Neural cell (in vitro differentiated cells): ENCODE measurements around the gene NRP1. TPM values are rescaled to one million over a fixed set of nuclear protein-coding genes. Genes with fewer than 3 reads are reported as not detected.

Experiments
- H2AFZ ChIP-seq: fragments of 200-600, 300-800 bp; sonication (generic), shearing (Covaris generic); 2 replicates; pipeline ENCODE4 v1.6.0; 2014; ENCODE audit warnings: low read depth, mild to moderate bottlenecking, antibody characterized with exemption, low read length, moderate library complexity
- H3F3A ChIP-seq: fragments of 200-600 bp; shearing (Covaris generic); 2 replicates; pipeline ENCODE4 v1.6.1; 2016; ENCODE audit warnings: mild to moderate bottlenecking, moderate library complexity, mixed read lengths, antibody characterized with exemption, low read length; ENCODE audit not compliant: insufficient read depth, poor library complexity, severe bottlenecking
- H3K27ac ChIP-seq: fragments of 200-600, 300-800 bp; sonication (generic), shearing (Covaris generic); 2 replicates; pipeline ENCODE4 v1.5.1; 2014; ENCODE audit warnings: mild to moderate bottlenecking, low read length, moderate library complexity
- H3K27me3 ChIP-seq: fragments of 300-800, 200-600 bp; sonication (generic), shearing (Covaris generic); 2 replicates; pipeline ENCODE4 v1.6.0; 2014; ENCODE audit warnings: mild to moderate bottlenecking, low read depth, low read length, moderate library complexity; ENCODE audit not compliant: insufficient read depth
- H3K36me3 ChIP-seq: fragments of 300-800, 200-600 bp; sonication (generic), shearing (Covaris generic); 2 replicates; pipeline ENCODE4 v1.5.1; 2014; ENCODE audit warnings: mild to moderate bottlenecking, antibody characterized with exemption, low read length, moderate library complexity; ENCODE audit not compliant: insufficient read depth
- H3K4me2 ChIP-seq: fragments of 300-800, 200-600 bp; sonication (generic), shearing (Covaris generic); 2 replicates; pipeline ENCODE4 v1.6.0; 2014; ENCODE audit warnings: mild to moderate bottlenecking, low read length
- H3K4me3 ChIP-seq: fragments of 300-800, 200-600 bp; sonication (generic), shearing (Covaris generic); 2 replicates; pipeline ENCODE4 v1.5.1; 2014; ENCODE audit warnings: mild to moderate bottlenecking, low read length, moderate library complexity
- H3K79me2 ChIP-seq: fragments of 200-600 bp; shearing (Covaris generic); replicated peaks from 2 replicates; pipeline ENCODE4 v1.6.0; 2014; ENCODE audit warnings: mild to moderate bottlenecking, low read length, moderate library complexity; ENCODE audit not compliant: insufficient read depth
- H3K9ac ChIP-seq: fragments of 300-800, 200-600 bp; sonication (generic), shearing (Covaris generic); 2 replicates; pipeline ENCODE4 v1.6.1; 2016; ENCODE audit warnings: mild to moderate bottlenecking, low read length, mixed read lengths
- H3K9me2 ChIP-seq: fragments of 200-600 bp; shearing (Covaris generic); 2 replicates; pipeline ENCODE4 v1.6.1; 2016; ENCODE audit warnings: mild to moderate bottlenecking, low read length, mixed read lengths; ENCODE audit not compliant: insufficient read depth
- H3K9me3 ChIP-seq: fragments of 200-600, 300-800 bp; sonication (generic), shearing (Covaris generic); 2 replicates; pipeline ENCODE4 v1.6.1; 2016; ENCODE audit warnings: mild to moderate bottlenecking, mixed run types, low read length, moderate library complexity, mixed read lengths
- H4K20me1 ChIP-seq: fragments of 200-600 bp; shearing (Covaris generic); 2 replicates; pipeline ENCODE4 v1.6.1; 2016; ENCODE audit warnings: mild to moderate bottlenecking, mixed run types; ENCODE audit not compliant: insufficient read depth
- EP300 ChIP-seq: fragments of 450-650 bp; conservative IDR thresholded peaks from 2 replicates; pipeline ENCODE4 v1.6.1; 2014; ENCODE audit warnings: antibody characterized with exemption, mild to moderate bottlenecking, moderate library complexity; ENCODE audit not compliant: poor library complexity, severe bottlenecking
- EZH2 ChIP-seq: fragments of 200-600, 300-800 bp; shearing (Covaris generic), sonication (generic); IDR thresholded peaks from 2 replicates; pipeline ENCODE4 v1.6.1; 2014; ENCODE audit warnings: antibody characterized with exemption, low read length, borderline replicate concordance, mild to moderate bottlenecking; ENCODE audit not compliant: insufficient read depth, poor library complexity, severe bottlenecking
- MXI1 ChIP-seq: fragments of 450-650 bp; conservative IDR thresholded peaks from 2 replicates; pipeline ENCODE4 v1.6.1; 2014; ENCODE audit warnings: antibody characterized with exemption, mild to moderate bottlenecking; ENCODE audit not compliant: poor library complexity, severe bottlenecking
- POLR2AphosphoS5 ChIP-seq: IDR thresholded peaks from 2 replicates; pipeline ENCODE4 v1.6.1; 2012
- RAD21 ChIP-seq: fragments of 450-650 bp; conservative IDR thresholded peaks from 2 replicates; pipeline ENCODE4 v1.6.1; 2014; ENCODE audit warnings: antibody characterized with exemption, mild to moderate bottlenecking, moderate library complexity
- SMC3 ChIP-seq: fragments of 450-650 bp; conservative IDR thresholded peaks from 2 replicates; pipeline ENCODE4 v1.6.1; 2014; ENCODE audit warnings: antibody characterized with exemption, mild to moderate bottlenecking, moderate library complexity; ENCODE audit not compliant: poor library complexity
- TAF1 ChIP-seq: IDR thresholded peaks from 2 replicates; pipeline ENCODE4 v1.6.1; 2012; ENCODE audit warnings: low read depth
- polyA plus RNA-seq: library from polyadenylated mRNA; depleted of rRNA; stranded (reverse); fragments of >200 nt; gene quantifications from 2 replicates; pipeline ENCODE4 v1.2.3, GENCODE V29; 2014
- TF ChIP-seq, protein P1 (sequence below): IDR thresholded peaks from 2 replicates; pipeline ENCODE4 v1.6.1; 2012; ENCODE audit warnings: borderline replicate concordance
- TF ChIP-seq, protein P2 (sequence below): fragments of 450-650 bp; IDR thresholded peaks from 2 replicates; pipeline ENCODE4 v1.5.1; 2014; ENCODE audit warnings: antibody characterized with exemption, mild to moderate bottlenecking, moderate library complexity; ENCODE audit not compliant: poor library complexity, severe bottlenecking

NRP1 gene
- polyA plus RNA-seq, 1 donor from 2014 or later = 23.2 TPM

DNA sequence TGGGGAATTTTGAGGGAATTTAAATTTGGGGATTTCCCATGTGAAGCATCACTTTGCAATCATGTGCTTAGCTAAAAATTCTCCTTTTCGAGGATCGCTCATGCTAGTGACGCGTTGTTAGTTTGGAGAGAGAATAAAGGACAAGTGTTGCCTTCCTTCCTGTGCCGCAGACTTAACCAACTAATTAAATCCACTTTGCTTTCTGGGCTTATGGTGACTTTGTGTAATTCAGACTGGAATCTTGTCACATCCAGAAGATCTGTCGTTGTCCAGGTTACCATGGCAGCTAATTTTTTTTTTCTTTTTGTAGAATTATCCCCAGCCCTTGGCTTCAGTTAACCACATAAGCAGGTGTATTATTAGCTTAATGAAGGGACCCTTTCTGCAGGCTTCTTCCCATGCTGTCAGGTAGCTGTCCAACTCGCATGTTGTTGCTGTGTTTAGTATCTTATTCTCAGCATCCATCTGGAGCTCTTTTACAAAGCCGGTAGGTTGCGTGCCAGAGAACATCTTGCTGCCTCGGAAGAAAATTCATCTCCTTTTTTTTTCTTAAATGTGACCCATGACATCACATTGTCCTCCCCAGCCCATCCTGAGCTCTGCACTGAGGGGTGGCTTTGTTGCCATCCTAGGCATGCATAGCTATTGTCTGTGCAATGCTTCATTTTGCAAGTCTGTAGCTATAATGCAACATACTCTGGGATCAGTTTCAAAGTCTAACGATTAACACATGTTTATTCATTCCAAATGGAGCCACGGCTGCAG lies 47.2 kb upstream of the NRP1 start:
- H3K9me2 ChIP-seq = no peaks in the 10 kb centered on the region
- no peaks in the 10 kb centered on the region for H3K36me3 ChIP-seq
- no peaks in the 10 kb centered on the region for H4K20me1 ChIP-seq
- H3K9ac ChIP-seq = peak overlapping the region; percentile 0
- peak overlapping the region; percentile 27 for H3K4me2 ChIP-seq
- no peak overlapping the region for H2AFZ ChIP-seq
- no peaks in the 10 kb centered on the region for H3K27me3 ChIP-seq
- H3K9me3 ChIP-seq = no peaks in the 10 kb centered on the region
- no peaks in the 10 kb centered on the region for H3F3A ChIP-seq
- no peaks in the 10 kb centered on the region for H3K79me2 ChIP-seq
- H3K4me3 ChIP-seq = peak overlapping the region; percentile 30
- TF ChIP-seq, protein P1, sequence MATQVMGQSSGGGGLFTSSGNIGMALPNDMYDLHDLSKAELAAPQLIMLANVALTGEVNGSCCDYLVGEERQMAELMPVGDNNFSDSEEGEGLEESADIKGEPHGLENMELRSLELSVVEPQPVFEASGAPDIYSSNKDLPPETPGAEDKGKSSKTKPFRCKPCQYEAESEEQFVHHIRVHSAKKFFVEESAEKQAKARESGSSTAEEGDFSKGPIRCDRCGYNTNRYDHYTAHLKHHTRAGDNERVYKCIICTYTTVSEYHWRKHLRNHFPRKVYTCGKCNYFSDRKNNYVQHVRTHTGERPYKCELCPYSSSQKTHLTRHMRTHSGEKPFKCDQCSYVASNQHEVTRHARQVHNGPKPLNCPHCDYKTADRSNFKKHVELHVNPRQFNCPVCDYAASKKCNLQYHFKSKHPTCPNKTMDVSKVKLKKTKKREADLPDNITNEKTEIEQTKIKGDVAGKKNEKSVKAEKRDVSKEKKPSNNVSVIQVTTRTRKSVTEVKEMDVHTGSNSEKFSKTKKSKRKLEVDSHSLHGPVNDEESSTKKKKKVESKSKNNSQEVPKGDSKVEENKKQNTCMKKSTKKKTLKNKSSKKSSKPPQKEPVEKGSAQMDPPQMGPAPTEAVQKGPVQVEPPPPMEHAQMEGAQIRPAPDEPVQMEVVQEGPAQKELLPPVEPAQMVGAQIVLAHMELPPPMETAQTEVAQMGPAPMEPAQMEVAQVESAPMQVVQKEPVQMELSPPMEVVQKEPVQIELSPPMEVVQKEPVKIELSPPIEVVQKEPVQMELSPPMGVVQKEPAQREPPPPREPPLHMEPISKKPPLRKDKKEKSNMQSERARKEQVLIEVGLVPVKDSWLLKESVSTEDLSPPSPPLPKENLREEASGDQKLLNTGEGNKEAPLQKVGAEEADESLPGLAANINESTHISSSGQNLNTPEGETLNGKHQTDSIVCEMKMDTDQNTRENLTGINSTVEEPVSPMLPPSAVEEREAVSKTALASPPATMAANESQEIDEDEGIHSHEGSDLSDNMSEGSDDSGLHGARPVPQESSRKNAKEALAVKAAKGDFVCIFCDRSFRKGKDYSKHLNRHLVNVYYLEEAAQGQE = no peak
- TF ChIP-seq, protein P2, sequence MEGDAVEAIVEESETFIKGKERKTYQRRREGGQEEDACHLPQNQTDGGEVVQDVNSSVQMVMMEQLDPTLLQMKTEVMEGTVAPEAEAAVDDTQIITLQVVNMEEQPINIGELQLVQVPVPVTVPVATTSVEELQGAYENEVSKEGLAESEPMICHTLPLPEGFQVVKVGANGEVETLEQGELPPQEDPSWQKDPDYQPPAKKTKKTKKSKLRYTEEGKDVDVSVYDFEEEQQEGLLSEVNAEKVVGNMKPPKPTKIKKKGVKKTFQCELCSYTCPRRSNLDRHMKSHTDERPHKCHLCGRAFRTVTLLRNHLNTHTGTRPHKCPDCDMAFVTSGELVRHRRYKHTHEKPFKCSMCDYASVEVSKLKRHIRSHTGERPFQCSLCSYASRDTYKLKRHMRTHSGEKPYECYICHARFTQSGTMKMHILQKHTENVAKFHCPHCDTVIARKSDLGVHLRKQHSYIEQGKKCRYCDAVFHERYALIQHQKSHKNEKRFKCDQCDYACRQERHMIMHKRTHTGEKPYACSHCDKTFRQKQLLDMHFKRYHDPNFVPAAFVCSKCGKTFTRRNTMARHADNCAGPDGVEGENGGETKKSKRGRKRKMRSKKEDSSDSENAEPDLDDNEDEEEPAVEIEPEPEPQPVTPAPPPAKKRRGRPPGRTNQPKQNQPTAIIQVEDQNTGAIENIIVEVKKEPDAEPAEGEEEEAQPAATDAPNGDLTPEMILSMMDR = no peak
- no peak for TF ChIP-seq EZH2
- no peak for TF ChIP-seq MXI1
- TF ChIP-seq TAF1 = no peak
- TF ChIP-seq SMC3 = no peak
- TF ChIP-seq RAD21 = no peak
- TF ChIP-seq EP300 = no peak
- no peak for TF ChIP-seq POLR2AphosphoS5
- H3K27ac ChIP-seq = peak overlapping the region; percentile 29

DNA sequence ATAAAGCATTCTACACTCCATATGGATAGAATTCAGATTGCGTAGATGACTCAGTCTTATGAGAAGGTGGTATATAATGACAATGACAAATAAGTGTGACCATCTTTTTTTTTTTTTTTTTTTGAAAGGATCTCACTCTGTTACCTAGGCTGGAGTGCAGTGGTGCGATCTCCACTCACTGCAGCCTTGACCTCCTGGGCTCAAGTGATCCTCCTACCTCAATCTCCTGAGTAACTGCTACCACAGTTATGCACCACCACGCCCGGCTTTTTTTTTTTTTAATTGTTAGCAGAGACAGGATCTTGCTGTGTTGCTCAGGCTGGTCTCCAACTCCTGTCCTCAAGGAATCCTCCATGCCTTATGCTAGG lies 43.2 kb upstream of the NRP1 start:
- no peak overlapping the region for H3K4me2 ChIP-seq
- H3K9me2 ChIP-seq = no peaks in the 10 kb centered on the region
- H3K4me3 ChIP-seq = no peak overlapping the region
- H3K79me2 ChIP-seq = no peaks in the 10 kb centered on the region
- no peak for TF ChIP-seq TAF1
- no peak for TF ChIP-seq SMC3
- TF ChIP-seq, protein P2 = no peak
- no peak for TF ChIP-seq POLR2AphosphoS5
- TF ChIP-seq EP300 = no peak
- TF ChIP-seq RAD21 = no peak
- TF ChIP-seq, protein P1 = no peak
- no peaks in the 10 kb centered on the region for H3K27me3 ChIP-seq
- H3F3A ChIP-seq = no peaks in the 10 kb centered on the region
- no peaks in the 10 kb centered on the region for H3K36me3 ChIP-seq
- no peak overlapping the region for H2AFZ ChIP-seq
- H3K9ac ChIP-seq = no peak overlapping the region
- H3K9me3 ChIP-seq = no peaks in the 10 kb centered on the region
- H3K27ac ChIP-seq = no peak overlapping the region
- H4K20me1 ChIP-seq = no peaks in the 10 kb centered on the region
